ENCODE data around the gene COPS7A. TPM values are rescaled to one million over a fixed set of nuclear protein-coding genes. Genes with fewer than 3 reads are reported as not detected.

The COPS7A gene
- total RNA-seq, 1 experiment from 2014 or later = 34.2 TPM

DNA sequence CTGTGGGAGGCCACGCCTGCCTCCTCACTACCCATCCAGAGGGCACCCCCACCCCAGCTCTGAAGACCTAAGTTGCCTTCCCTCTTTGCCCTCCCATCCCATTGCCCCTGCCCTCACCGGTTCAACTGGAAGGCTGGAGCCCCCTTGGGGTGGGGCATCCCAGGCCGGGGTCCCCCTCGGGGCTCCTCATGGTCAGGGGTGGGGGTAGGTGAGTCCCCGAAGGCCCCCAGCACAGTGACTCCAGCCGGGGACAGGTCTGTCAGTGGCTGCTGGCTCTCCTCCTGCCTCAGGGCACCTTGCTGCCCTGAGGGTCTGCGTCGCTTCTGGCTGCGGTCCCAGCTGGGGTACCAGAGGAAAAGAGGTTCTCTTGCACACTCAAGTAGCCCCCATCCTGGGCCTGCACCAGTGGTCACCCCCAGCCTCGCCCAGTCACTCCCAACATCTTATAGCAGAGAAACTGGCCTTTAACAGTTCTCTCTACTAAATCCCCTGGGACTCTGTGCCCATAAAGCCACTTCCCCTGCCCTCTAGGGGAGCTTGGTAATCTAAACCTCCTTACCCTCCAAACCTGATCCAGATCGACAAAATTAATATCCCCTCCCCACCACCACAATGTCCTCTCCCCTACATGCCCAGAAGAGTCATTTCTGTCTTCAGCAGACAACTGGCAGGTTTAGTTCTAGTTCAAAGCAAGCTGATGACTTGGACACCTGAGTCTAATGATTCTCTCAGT lies 28.4 kb upstream of the COPS7A start:
- Mint-ChIP-seq H3K36me3 (ENCODE audit: insufficient read depth in 1 of 3, low read depth in 3 of 3) (peaks cover 3 to 22% (median 8%) of the 10 kb centered on the region in 3 experiments; a peak in 6 of 7 replicates), H3K27ac (no peak overlapping the region), H3K9me3 (no peaks in the 10 kb centered on the region; a peak in 1 of 5 replicates), H3K27me3 (ENCODE audit: low read depth) (peaks cover 31% of the 10 kb centered on the region), H3K4me1 (peaks cover 18 to 21% of the 10 kb centered on the region in 2 experiments), H3K4me3 (peak overlapping the region in 1 of 2 experiments; percentile 5; a peak in 1 of 5 replicates)
- Histone ChIP-seq H3K27ac (ENCODE audit: insufficient read length, low read depth, low read length) (no peak overlapping the region), H4K5ac (ENCODE audit: insufficient read length, low read depth, low read length) (no peak overlapping the region), H2BK20ac (ENCODE audit: low read depth, low read length, poor library complexity, severe bottlenecking) (no peak overlapping the region), H4K91ac (ENCODE audit: insufficient read length, low read depth, low read length) (no peak overlapping the region), H3K14ac (ENCODE audit: insufficient read depth, low read length) (no peak overlapping the region), H3K18ac (ENCODE audit: insufficient read length, low read depth, low read length) (no peak overlapping the region), H3K27me3 (ENCODE audit: insufficient read depth, low read length) (no peaks in the 10 kb centered on the region; the same call in 1 of the 2 replicates), H2BK120ac (ENCODE audit: low read depth, low read length, poor library complexity, severe bottlenecking) (no peak overlapping the region), H3K4ac (ENCODE audit: low read depth, low read length) (no peak overlapping the region), H3K23me2 (ENCODE audit: insufficient read length, low read depth, low read length, poor library complexity, severe bottlenecking) (peaks cover 12% of the 10 kb centered on the region), H4K20me1 (ENCODE audit: control insufficient read depth, insufficient read depth, insufficient read length) (no peaks in the 10 kb centered on the region), H3K9me3 (ENCODE audit: control insufficient read depth, low read depth, low read length) (no peaks in the 10 kb centered on the region), H3K23ac (ENCODE audit: insufficient read length, low read depth, low read length) (no peak overlapping the region), H3K4me1 (ENCODE audit: insufficient read depth, low read length) (peaks cover 3% of the 10 kb centered on the region), H3K4me2 (ENCODE audit: insufficient read depth, insufficient read length, low read length) (no peak overlapping the region), H3T11ph (ENCODE audit: low read length) (no peak overlapping the region), H2BK12ac (ENCODE audit: insufficient read length, low read depth, low read length) (no peak overlapping the region), H2BK5ac (ENCODE audit: insufficient read length, low read length) (no peak overlapping the region), H3K56ac (ENCODE audit: insufficient read length, low read depth, low read length) (no peak overlapping the region), H3K79me2 (ENCODE audit: insufficient read depth, low read length) (no peaks in the 10 kb centered on the region), H2AK5ac (ENCODE audit: insufficient read length, low read length) (no peak overlapping the region), H3K79me1 (ENCODE audit: insufficient read depth, low read depth, low read length, poor library complexity, severe bottlenecking) (no peaks in the 10 kb centered on the region), H3K9ac (ENCODE audit: extremely low read depth, insufficient read length, low read length) (no peak overlapping the region), H2AFZ (ENCODE audit: low read length) (no peak overlapping the region), H2BK15ac (ENCODE audit: low read depth, low read length) (no peak overlapping the region), H4K8ac (replicated peaks; ENCODE audit: insufficient read length, low read depth, low read length) (no peak overlapping the region)
- no CpG with 5 or more reads among the region's 11 CpGs for WGBS (ENCODE audit: extremely low coverage, insufficient read length, low lambda C conversion rate)
- TF ChIP-seq, protein P1, sequence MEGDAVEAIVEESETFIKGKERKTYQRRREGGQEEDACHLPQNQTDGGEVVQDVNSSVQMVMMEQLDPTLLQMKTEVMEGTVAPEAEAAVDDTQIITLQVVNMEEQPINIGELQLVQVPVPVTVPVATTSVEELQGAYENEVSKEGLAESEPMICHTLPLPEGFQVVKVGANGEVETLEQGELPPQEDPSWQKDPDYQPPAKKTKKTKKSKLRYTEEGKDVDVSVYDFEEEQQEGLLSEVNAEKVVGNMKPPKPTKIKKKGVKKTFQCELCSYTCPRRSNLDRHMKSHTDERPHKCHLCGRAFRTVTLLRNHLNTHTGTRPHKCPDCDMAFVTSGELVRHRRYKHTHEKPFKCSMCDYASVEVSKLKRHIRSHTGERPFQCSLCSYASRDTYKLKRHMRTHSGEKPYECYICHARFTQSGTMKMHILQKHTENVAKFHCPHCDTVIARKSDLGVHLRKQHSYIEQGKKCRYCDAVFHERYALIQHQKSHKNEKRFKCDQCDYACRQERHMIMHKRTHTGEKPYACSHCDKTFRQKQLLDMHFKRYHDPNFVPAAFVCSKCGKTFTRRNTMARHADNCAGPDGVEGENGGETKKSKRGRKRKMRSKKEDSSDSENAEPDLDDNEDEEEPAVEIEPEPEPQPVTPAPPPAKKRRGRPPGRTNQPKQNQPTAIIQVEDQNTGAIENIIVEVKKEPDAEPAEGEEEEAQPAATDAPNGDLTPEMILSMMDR (conservative IDR thresholded peaks at IDR 0.05) = no peak
- no peak for DNase-seq
